Stomach (tissue), 4 donors: ENCODE measurements around the gene STAT6.

Experiments used
- CTCF ChIP-seq, 7 experiments: fragments of 450-650 bp in 4 of 7; fragments of 200-600 bp in 3 of 7; sonication (generic) in 3 of 7; IDR thresholded peaks; one replicate each; pipeline ENCODE4 v1.5.1; 2016 to 2019; ENCODE audit warnings: antibody characterized with exemption in 7 of 7, control low read depth in 2 of 7, mild to moderate bottlenecking in 1 of 7
- EP300 ChIP-seq: sonication (generic); formaldehyde crosslinking; IDR thresholded peaks from one replicate; pipeline ENCODE4 v1.6.1; 2017; ENCODE audit warnings: antibody characterized with exemption
- POLR2A ChIP-seq, 4 donors: fragments of 450-650 bp; IDR thresholded peaks; one replicate each; pipeline ENCODE4 v1.6.1; 2016; ENCODE audit warnings: antibody characterized with exemption in 4 of 4, control low read depth in 2 of 4, mild to moderate bottlenecking in 1 of 4, moderate library complexity in 1 of 4
- POLR2AphosphoS5 ChIP-seq, 3 donors: sonication (generic); formaldehyde crosslinking; IDR thresholded peaks; one replicate each; pipeline ENCODE4 v1.6.1; 2016; ENCODE audit warnings: antibody characterized with exemption in 3 of 3

GRCh38 chr12:57055824-57056223 is 55.3 kb downstream of the STAT6 start:
- TF ChIP-seq EP300 (no peak), CTCF (IDR thresholded peaks at IDR 0.05) (no peak), POLR2A (IDR thresholded peaks at IDR 0.05) (no peak), POLR2AphosphoS5 (IDR thresholded peaks at IDR 0.05) (no peak)
